GDM1 (cell line): ENCODE data around the gene EXOC3.
"Not testable (repeated sequence)": the region's sequence is repeated elsewhere in the genome, so short reads cannot be mapped to it uniquely, and the experiment has no call there.

Source experiments
- DNase-seq: peaks from one replicate; lab custom pipeline; 2025; lab: John Stamatoyannopoulos, UW

The EXOC3 gene

DNA sequence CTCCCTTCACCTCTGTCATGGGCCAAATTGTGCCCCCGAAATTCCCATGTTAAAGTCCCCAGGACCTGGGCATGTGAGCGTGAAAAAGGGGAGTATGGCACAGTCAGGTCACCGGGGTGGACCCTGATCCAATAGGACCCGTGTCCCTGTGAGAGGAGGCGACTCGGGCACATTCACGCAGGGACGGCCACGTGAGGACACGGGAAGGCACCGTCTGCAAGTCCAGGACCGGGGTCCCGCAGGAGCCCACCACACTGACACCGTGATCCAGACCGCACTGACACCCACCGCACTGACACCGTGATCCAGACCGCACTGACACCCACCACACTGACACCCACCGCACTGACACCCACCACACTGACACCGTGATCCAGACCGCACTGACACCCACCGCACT is 43.6 kb downstream of the EXOC3 start:
- not testable (repeated sequence) for DNase-seq

GRCh38 chr5:488241-488640 is 45.3 kb downstream of the EXOC3 start:
- DNase-seq = no peak

DNA sequence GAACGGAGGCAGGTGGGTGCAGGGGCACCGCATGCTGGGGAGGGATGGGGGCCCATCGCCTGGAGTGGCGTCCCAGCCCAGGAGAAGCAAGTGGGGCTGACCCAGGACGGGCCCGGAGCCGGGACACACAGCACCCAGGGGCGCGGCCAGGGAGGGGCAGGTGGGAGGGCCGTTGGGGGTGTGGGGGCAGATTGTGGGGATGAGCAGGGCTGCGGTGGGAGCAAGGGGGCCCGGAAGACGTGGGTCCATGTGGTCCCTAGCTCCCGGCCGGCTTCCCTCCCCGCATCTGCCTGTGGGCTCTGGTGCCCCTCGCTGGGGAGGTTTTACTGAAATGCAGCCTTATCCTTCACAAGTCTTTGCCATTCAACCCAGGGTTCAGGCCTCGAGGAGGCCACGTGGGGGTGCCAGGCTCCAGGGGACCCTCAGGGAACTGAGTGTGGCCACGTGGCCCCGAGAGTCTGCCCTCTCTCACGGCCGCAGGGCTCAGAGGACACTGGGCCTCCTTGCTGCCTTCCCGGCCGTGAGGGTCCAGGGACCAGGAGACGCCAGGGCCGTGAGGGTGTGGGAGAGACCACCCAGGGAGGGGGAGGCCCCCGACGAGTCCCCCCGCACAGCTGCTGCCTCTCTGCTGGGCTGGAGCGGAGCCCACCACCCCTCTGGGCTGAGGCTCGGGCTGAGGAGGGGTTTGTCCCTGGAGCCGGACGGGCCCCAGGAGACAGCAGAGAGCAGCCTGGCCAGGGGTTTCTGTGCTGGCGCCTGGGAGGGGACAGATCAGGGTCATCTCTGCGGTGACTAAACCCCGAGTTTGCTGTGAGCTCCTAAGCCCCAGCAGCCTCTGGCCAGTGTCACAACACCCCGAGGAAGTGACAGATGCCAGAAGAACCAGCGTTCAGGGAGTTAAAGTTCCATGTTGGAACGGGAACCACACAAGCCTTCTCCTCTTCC is 46.0 kb downstream of the EXOC3 start:
- DNase-seq = no peak

GRCh38 chr5:489689-490080 is 46.7 kb downstream of the EXOC3 start:
- DNase-seq = no peak

GRCh38 chr5:490116-491106 is 47.4 kb downstream of the EXOC3 start:
- no peak for DNase-seq

- no peak for DNase-seq
Observed at GRCh38 chr5:491119-491855, 48.3 kb downstream of the EXOC3 start.

DNA sequence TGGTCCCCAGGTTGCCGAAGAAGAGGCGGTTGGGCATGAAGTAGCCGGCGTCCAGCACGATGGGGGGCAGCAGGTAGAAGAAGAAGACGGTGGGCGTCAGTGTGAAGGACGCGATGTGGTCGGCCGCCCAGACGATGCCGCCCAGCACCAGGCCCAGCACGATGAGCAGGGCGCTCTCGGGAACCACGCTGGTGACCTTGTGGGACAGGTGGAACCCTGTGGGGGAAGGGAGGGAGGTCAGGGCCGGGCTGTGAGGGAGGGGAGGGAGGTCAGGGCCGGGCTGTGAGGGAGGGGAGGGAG is 48.8 kb downstream of the EXOC3 start:
- no peak for DNase-seq

- no peak for DNase-seq
Observed at GRCh38 chr5:492314-492893, 49.4 kb downstream of the EXOC3 start.

DNA sequence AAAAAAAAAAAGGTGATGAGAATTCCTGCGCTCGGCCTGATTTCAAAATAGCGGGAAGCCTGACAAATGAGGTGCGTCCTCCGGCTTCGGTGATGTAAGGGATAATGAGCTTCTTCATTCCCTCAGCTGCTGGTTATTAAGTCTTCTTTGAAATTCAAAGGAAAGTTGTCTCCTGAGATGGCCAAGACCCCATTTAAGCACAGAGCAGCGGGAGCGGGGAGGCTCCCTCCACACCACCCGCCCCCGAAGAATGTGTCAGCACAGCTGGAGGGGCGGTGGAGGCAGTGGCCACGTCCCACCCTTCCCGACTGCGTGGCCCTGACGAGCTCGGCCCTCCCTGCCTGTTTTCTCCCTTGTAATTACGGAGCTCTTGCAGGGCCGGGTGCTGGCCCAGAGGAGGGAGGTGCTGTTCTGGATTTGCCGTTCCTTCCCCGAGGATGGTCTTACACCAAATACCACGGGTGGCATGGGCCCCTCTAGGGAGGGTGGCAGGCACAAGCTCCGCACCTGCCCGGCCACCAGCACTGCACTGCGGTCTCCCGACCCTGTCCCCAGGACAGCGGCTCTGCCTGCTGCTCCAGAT is 50.2 kb downstream of the EXOC3 start:
- no peak for DNase-seq

GRCh38 chr5:493758-494157 is 50.8 kb downstream of the EXOC3 start:
- no peak for DNase-seq

DNA sequence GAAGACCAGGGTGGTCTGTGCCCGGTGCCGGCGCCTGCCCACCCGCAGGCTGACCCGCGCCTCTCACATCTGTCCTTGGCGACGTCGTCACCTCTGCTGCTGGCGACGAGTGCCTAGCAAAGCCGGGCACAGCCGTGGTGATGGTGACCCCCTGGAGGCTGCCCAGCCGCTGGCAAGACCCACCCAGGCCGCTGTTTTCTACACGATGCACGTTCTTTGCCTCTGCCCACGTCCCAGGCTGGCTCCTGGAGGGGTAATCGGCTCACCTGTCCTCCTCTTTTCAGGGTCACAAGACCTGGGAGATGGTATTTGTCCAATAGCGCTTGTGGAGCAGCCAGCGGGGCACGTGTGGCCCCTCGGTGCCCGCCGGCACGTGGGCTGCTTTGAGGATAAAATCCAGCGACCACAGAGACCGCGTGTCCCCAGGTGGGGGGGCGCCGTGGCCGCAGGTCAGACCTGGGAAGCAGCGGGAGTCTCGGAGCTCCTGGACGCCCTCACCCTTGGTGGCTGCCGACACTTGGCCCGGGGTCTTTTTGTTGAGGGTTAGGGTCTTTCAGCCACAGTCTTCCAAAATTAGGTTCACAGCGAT is 51.8 kb downstream of the EXOC3 start:
- no peak for DNase-seq

DNA sequence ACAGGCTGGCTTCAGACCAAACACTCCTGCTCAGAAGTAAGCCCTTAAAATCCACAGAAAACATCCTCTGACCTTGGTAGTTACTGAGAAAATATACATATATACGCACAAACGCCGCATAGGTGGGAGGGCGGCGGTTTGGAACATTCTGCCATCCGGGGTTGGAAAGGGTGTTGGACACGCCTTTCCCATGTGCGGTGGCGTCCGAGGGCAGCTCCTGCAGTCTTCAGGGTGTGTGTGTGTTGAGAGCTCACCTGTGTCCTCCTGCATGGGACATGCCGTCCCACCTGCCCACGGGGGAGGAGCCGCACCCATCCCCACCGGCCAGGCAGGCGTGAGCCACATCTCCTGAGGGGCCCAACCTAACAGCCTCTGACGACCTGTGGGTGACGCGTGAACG is 53.1 kb downstream of the EXOC3 start:
- DNase-seq = no peak

DNA sequence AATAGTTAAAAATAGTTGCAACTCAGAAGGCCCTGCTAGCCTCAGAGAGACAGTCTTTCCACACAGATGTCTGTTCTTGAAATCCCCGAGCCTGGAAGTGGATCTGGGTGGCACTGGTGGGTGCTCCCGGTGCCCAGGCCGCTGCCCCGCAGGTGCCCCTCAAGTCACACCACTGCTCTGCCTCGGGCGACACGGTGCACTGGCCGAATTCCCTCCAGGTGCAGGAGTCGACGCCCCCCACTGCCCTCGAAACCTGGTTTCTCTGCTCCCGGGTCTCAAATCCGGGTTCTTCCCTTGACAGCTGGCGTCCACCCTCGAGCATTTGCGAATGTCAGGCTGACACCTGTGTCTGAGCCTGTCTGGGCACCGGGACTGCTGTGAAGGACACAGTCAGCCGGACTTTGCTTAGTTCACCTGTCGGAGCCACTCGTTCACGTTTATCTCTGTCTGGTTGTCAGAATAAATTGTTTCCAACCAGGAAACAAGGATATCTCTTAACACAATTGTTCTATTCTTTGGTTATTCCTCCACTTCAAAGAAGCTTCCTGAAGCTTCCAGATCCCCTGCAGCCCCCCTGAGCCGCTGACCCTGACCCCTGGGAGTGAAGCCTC is 54.2 kb downstream of the EXOC3 start:
- DNase-seq = no peak

DNA sequence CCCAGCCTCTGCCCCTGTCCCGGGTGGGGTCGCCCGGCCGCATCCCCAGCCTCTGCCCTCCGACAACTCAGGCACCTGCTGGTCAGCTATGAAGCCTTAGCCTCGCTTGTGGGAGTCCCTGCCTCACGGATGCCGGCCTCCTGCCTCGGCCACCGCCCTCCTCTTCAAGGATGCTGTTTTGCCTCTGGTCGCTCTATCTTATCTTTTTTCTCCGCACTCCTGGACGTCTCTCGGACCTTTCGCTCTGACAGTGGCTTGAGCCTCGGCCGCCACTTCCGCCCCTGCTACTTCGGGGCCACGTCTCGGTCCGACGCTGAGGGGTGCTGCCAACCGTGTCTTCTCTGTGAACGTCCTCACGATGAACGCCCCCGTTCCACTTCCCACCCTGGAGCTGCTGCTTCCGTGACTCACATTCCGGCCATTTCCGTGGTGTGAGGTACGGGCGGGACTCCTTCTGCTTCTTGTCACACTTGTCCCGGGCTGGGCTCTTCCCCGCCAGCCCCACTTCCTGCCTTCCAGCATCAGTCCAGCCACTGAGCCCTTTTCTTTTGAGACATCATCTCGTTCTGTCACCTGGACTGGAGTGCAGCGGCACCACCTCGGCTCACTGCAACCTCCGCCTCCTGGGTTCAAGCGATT is 55.0 kb downstream of the EXOC3 start:
- DNase-seq = no peak

GRCh38 chr5:499233-500209 is 56.5 kb downstream of the EXOC3 start:
- DNase-seq = no peak

GRCh38 chr5:500491-500890 is 57.5 kb downstream of the EXOC3 start:
- no peak for DNase-seq

- no peak for DNase-seq
Observed at GRCh38 chr5:501105-501830, 58.3 kb downstream of the EXOC3 start.

- DNase-seq = no peak
Observed at GRCh38 chr5:501831-502184, 58.8 kb downstream of the EXOC3 start.
